MCF 10A (cell line): ENCODE results near the gene PCDHA9. TPM values are rescaled to one million over a fixed set of nuclear protein-coding genes. Genes with fewer than 3 reads are reported as not detected.
A peak's percentile ranks its signal among the peaks of the same experiment; 100 is the strongest.

Experiments
- BruUV-seq: library from RNA; stranded (reverse); fragments of 400-500 nt; replicated peaks from 2 replicates; lab custom pipeline; 2021; lab: Mats Ljungman, UMichigan
- CTCF ChIA-PET: fragments of 300-600 bp; sonication (Branson Sonifier 250); formaldehyde crosslinking; extraction: SDS; loops from one replicate; lab custom pipeline; 2021; ENCODE audit warnings: antibody characterized with exemption, inconsistent platforms; lab: Yijun Ruan, JAX
- POLR2A ChIA-PET: fragments of 300-600, 350-650 bp; sonication (Branson Sonifier 250); formaldehyde crosslinking; extraction: SDS; loops from one replicate; lab custom pipeline; 2020; ENCODE audit warnings: antibody characterized with exemption, inconsistent platforms; lab: Yijun Ruan, JAX
- DNase-seq: peaks from one replicate; pipeline ENCODE4 v3.0.0-alpha.2; 2018; ENCODE audit not compliant: unreplicated experiment
- H3K27ac Mint-ChIP-seq: one replicate; pipeline ENCODE4 v1.8.0; 2022; ENCODE audit warnings: mild to moderate bottlenecking, low read depth, mixed read lengths; ENCODE audit not compliant: unreplicated experiment
- H3K27me3 Mint-ChIP-seq: one replicate; pipeline ENCODE4 v1.8.0; 2022; ENCODE audit warnings: mixed read lengths; ENCODE audit not compliant: insufficient read depth, unreplicated experiment
- H3K36me3 Mint-ChIP-seq: one replicate; pipeline ENCODE4 v1.8.0; 2022; ENCODE audit warnings: mild to moderate bottlenecking, moderate library complexity, mixed read lengths; ENCODE audit not compliant: insufficient read depth, unreplicated experiment
- H3K4me1 Mint-ChIP-seq: one replicate; pipeline ENCODE4 v1.8.0; 2022; ENCODE audit warnings: mixed read lengths; ENCODE audit not compliant: insufficient read depth, unreplicated experiment
- H3K4me3 Mint-ChIP-seq: one replicate; pipeline ENCODE4 v1.8.0; 2022; ENCODE audit warnings: mild to moderate bottlenecking, moderate library complexity, mixed read lengths; ENCODE audit not compliant: unreplicated experiment
- H3K9me3 Mint-ChIP-seq: one replicate; pipeline ENCODE4 v1.8.0; 2022; ENCODE audit warnings: mixed read lengths; ENCODE audit not compliant: unreplicated experiment
- CTCF ChIP-seq: fragments of 200-600 bp; IDR thresholded peaks from one replicate; pipeline ENCODE4 v1.8.0; 2022; ENCODE audit warnings: antibody characterized with exemption, mild to moderate bottlenecking; ENCODE audit not compliant: unreplicated experiment
- intact Hi-C: fragments of 100-400 bp; cut with micrococcal nuclease; formaldehyde crosslinking; loops from 2 replicates; pipeline ENCODE4 v1.14.1; 2022
- total RNA-seq: library from RNA; stranded (reverse); gene quantifications from 2 replicates; pipeline ENCODE4 v1.2.3, GENCODE V29; 2022

The PCDHA9 gene
- total RNA-seq, 1 experiment from 2014 or later, result 0.28 TPM

GRCh38 chr5:140877262-140877581 is 29.0 kb downstream of the PCDHA9 start:
- TF ChIP-seq CTCF, result no peak
- no peak for DNase-seq
- Mint-ChIP-seq H3K4me3 (no peak overlapping the region), H3K27ac (no peak overlapping the region), H3K4me1 (peaks cover 4% of the 10 kb centered on the region), H3K36me3 (peaks cover 18% of the 10 kb centered on the region), H3K27me3 (no peaks in the 10 kb centered on the region), H3K9me3 (peaks cover 17% of the 10 kb centered on the region)
- CTCF ChIA-PET, result interaction anchor here (3.7 to 5.9 kb wide), 3 partner anchors 48 to 164 kb away, joined by 45 to 121 read pairs (median 80); partner anchors contain the start of gene PCDHAC1
- POLR2A ChIA-PET, result interaction anchor here (0.9 kb wide), 1 partner anchor 125 kb away, joined by 5 read pairs; no protein-coding TSS in a partner anchor
- intact Hi-C loops, result no loop called here
- BruUV-seq, result no TSS peak

- Mint-ChIP-seq H3K9me3 (peaks cover 17% of the 10 kb centered on the region), H3K4me3 (no peak within 1 kb of the TSS), H3K27ac (no peak within 1 kb of the TSS), H3K4me1 (no peaks in the 10 kb centered on the region), H3K27me3 (no peaks in the 10 kb centered on the region), H3K36me3 (peaks cover 6% of the 10 kb centered on the region)
- BruUV-seq, result no TSS peak
- no peak for DNase-seq
- CTCF ChIA-PET, result interaction anchor here (0.8 to 1.6 kb wide), 3 partner anchors 45 to 152 kb away, joined by 3 to 4 read pairs (median 3); no protein-coding TSS in a partner anchor
- no peak for TF ChIP-seq CTCF
- intact Hi-C loops, result no loop called here
- POLR2A ChIA-PET, result interaction anchor here (2.2 kb wide), 1 partner anchor 11 kb away, joined by 12 read pairs; no protein-coding TSS in a partner anchor
Measured at GRCh38 chr5:140881889-140882590, 33.9 kb downstream of the PCDHA9 start, which contains the start of gene PCDHA13. Gene PCDHA13 (plus strand): TSS chr5:140882124. CDS start chr5:140882269, 145 bp downstream.

- Mint-ChIP-seq H3K27me3 (no peaks in the 10 kb centered on the region), H3K36me3 (peaks cover 6% of the 10 kb centered on the region), H3K27ac (no peak overlapping the region), H3K4me1 (no peaks in the 10 kb centered on the region), H3K9me3 (peaks cover 22% of the 10 kb centered on the region), H3K4me3 (no peak overlapping the region)
- POLR2A ChIA-PET, result interaction anchor here (2.2 kb wide), 1 partner anchor 11 kb away, joined by 12 read pairs; no protein-coding TSS in a partner anchor
- DNase-seq, result peak; percentile 20
- TF ChIP-seq CTCF, result peak; percentile 9
- intact Hi-C loops, result no loop called here
- no TSS peak for BruUV-seq
- CTCF ChIA-PET, result interaction anchor here (0.8 to 1.0 kb wide), 2 partner anchors 122 to 152 kb away, joined by 3 read pairs; no protein-coding TSS in a partner anchor
Measured at GRCh38 chr5:140882591-140882899, 34.4 kb downstream of the PCDHA9 start.

GRCh38 chr5:140883373-140883772 is 35.2 kb downstream of the PCDHA9 start:
- POLR2A ChIA-PET, result interaction anchor here (2.2 kb wide), 1 partner anchor 10 kb away, joined by 12 read pairs; no protein-coding TSS in a partner anchor
- BruUV-seq, result no TSS peak
- TF ChIP-seq CTCF, result no peak
- Mint-ChIP-seq H3K36me3 (peaks cover 6% of the 10 kb centered on the region), H3K27me3 (no peaks in the 10 kb centered on the region), H3K9me3 (peaks cover 24% of the 10 kb centered on the region), H3K4me1 (no peaks in the 10 kb centered on the region), H3K4me3 (no peak overlapping the region), H3K27ac (no peak overlapping the region)
- no peak for DNase-seq
- intact Hi-C loops, result no loop called here
- CTCF ChIA-PET, result interaction anchor here (1.8 kb wide), 1 partner anchor 8 kb away, joined by 8 read pairs; no protein-coding TSS in a partner anchor
